DOHH2 (cell line): Measurements from ENCODE around the gene CFAP58.

Experiments used
- H3F3A ChIP-seq: fragments of 200-600 bp; sonication (generic), shearing (Covaris generic); 2 replicates; pipeline ENCODE4 v1.6.0; 2016; ENCODE audit warnings: antibody characterized with exemption, mild to moderate bottlenecking; ENCODE audit not compliant: control insufficient read depth, insufficient read depth
- H3K27ac ChIP-seq: fragments of 200-600 bp; sonication (generic); 2 replicates; pipeline ENCODE4 v1.5.1; 2014; ENCODE audit warnings: low read depth, mild to moderate bottlenecking, low read length, moderate library complexity
- H3K27me3 ChIP-seq: fragments of 200-600 bp; sonication (generic); 2 replicates; pipeline ENCODE4 v1.6.1; 2014; ENCODE audit warnings: mild to moderate bottlenecking, low read length, mixed read lengths; ENCODE audit not compliant: control insufficient read depth
- H3K36me3 ChIP-seq: fragments of 200-600 bp; sonication (generic); 2 replicates; pipeline ENCODE4 v1.6.1; 2014; ENCODE audit warnings: mild to moderate bottlenecking, low read length, moderate library complexity, mixed read lengths; ENCODE audit not compliant: control insufficient read depth
- H3K4me1 ChIP-seq: fragments of 200-600 bp; sonication (generic); 2 replicates; pipeline ENCODE4 v1.6.1; 2014; ENCODE audit warnings: mild to moderate bottlenecking, low read length, mixed read lengths; ENCODE audit not compliant: control insufficient read depth
- H3K4me2 ChIP-seq: fragments of 200-600 bp; sonication (generic); 2 replicates; pipeline ENCODE4 v1.6.0; 2014; ENCODE audit warnings: mild to moderate bottlenecking, low read length, moderate library complexity
- H3K4me3 ChIP-seq: fragments of 200-600 bp; sonication (generic); 2 replicates; pipeline ENCODE4 v1.5.1; 2014; ENCODE audit warnings: mild to moderate bottlenecking, low read length, mixed read lengths
- H3K79me2 ChIP-seq: fragments of 200-600 bp; sonication (generic); 2 replicates; pipeline ENCODE4 v1.6.1; 2014; ENCODE audit warnings: mild to moderate bottlenecking, low read length, mixed read lengths; ENCODE audit not compliant: control insufficient read depth
- H3K9me2 ChIP-seq: fragments of 200-600 bp; sonication (generic); replicated peaks from 2 replicates; pipeline ENCODE4 v1.6.1; 2014; ENCODE audit warnings: mild to moderate bottlenecking, low read length, mixed read lengths; ENCODE audit not compliant: control insufficient read depth
- H3K9me3 ChIP-seq: fragments of 200-600 bp; sonication (generic); 2 replicates; pipeline ENCODE4 v1.6.1; 2014; ENCODE audit warnings: antibody characterized with exemption, low read length, mixed read lengths; ENCODE audit not compliant: control insufficient read depth, insufficient read depth
- H4K20me1 ChIP-seq: fragments of 200-600 bp; sonication (generic); 2 replicates; pipeline ENCODE4 v1.6.0; 2014; ENCODE audit warnings: low read depth, mild to moderate bottlenecking, antibody characterized with exemption, low read length, moderate library complexity; ENCODE audit not compliant: control insufficient read depth, insufficient read depth
- EZH2phosphoT487 ChIP-seq: fragments of 200-600 bp; sonication (generic); IDR thresholded peaks from 2 replicates; pipeline ENCODE4 v1.6.1; 2017; ENCODE audit warnings: borderline replicate concordance, mild to moderate bottlenecking, antibody characterized with exemption, low read length, moderate library complexity, mixed read lengths
- TF ChIP-seq, protein P1 (sequence below): fragments of 200-600 bp; sonication (generic); IDR thresholded peaks from one replicate; pipeline ENCODE4 v1.5.1; 2014; ENCODE audit warnings: antibody characterized with exemption, mild to moderate bottlenecking, low read depth, low read length; ENCODE audit not compliant: poor library complexity, severe bottlenecking

The CFAP58 gene

GRCh38 chr10:104437226-104437625 lies 83.6 kb downstream of the CFAP58 start:
- Histone ChIP-seq H3K79me2 (no peaks in the 10 kb centered on the region), H3K27me3 (no peaks in the 10 kb centered on the region), H3K4me1 (no peaks in the 10 kb centered on the region), H4K20me1 (no peaks in the 10 kb centered on the region), H3K9me3 (no peaks in the 10 kb centered on the region), H3K4me3 (no peak overlapping the region), H3F3A (no peaks in the 10 kb centered on the region), H3K36me3 (no peaks in the 10 kb centered on the region), H3K9me2 (no peaks in the 10 kb centered on the region), H3K4me2 (no peak overlapping the region), H3K27ac (no peak overlapping the region)
- TF ChIP-seq, protein P1, sequence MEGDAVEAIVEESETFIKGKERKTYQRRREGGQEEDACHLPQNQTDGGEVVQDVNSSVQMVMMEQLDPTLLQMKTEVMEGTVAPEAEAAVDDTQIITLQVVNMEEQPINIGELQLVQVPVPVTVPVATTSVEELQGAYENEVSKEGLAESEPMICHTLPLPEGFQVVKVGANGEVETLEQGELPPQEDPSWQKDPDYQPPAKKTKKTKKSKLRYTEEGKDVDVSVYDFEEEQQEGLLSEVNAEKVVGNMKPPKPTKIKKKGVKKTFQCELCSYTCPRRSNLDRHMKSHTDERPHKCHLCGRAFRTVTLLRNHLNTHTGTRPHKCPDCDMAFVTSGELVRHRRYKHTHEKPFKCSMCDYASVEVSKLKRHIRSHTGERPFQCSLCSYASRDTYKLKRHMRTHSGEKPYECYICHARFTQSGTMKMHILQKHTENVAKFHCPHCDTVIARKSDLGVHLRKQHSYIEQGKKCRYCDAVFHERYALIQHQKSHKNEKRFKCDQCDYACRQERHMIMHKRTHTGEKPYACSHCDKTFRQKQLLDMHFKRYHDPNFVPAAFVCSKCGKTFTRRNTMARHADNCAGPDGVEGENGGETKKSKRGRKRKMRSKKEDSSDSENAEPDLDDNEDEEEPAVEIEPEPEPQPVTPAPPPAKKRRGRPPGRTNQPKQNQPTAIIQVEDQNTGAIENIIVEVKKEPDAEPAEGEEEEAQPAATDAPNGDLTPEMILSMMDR = no peak
- TF ChIP-seq EZH2phosphoT487 = no peak

- Histone ChIP-seq H3K27ac (no peak overlapping the region), H3F3A (no peaks in the 10 kb centered on the region), H3K4me3 (no peak overlapping the region), H3K4me2 (no peak overlapping the region), H3K36me3 (no peaks in the 10 kb centered on the region), H3K79me2 (no peaks in the 10 kb centered on the region), H3K9me3 (no peaks in the 10 kb centered on the region), H3K4me1 (no peaks in the 10 kb centered on the region), H3K9me2 (no peaks in the 10 kb centered on the region), H4K20me1 (no peaks in the 10 kb centered on the region), H3K27me3 (no peaks in the 10 kb centered on the region)
- TF ChIP-seq, protein P1 = no peak
- TF ChIP-seq EZH2phosphoT487 = no peak
Observed at GRCh38 chr10:104440221-104440620, 86.6 kb downstream of the CFAP58 start.

GRCh38 chr10:104441329-104442000 lies 87.8 kb downstream of the CFAP58 start:
- TF ChIP-seq, protein P1 = no peak
- TF ChIP-seq EZH2phosphoT487 = no peak
- no peaks in the 10 kb centered on the region for H3F3A ChIP-seq
- H3K27ac ChIP-seq = no peak overlapping the region
- no peaks in the 10 kb centered on the region for H4K20me1 ChIP-seq
- no peaks in the 10 kb centered on the region for H3K4me1 ChIP-seq
- no peaks in the 10 kb centered on the region for H3K9me2 ChIP-seq
- H3K36me3 ChIP-seq = no peaks in the 10 kb centered on the region
- H3K4me3 ChIP-seq = no peak overlapping the region
- H3K27me3 ChIP-seq = no peaks in the 10 kb centered on the region
- H3K9me3 ChIP-seq = no peaks in the 10 kb centered on the region
- no peaks in the 10 kb centered on the region for H3K79me2 ChIP-seq
- no peak overlapping the region for H3K4me2 ChIP-seq

- H3K36me3 ChIP-seq = no peaks in the 10 kb centered on the region
- H3K4me2 ChIP-seq = no peak overlapping the region
- H3K9me3 ChIP-seq = no peaks in the 10 kb centered on the region
- H3K27me3 ChIP-seq = 0 out of 2 replicates have a peak, but pooled peaks cover 2% of the 10 kb centered on the region
- H3K4me1 ChIP-seq = no peaks in the 10 kb centered on the region
- H3K79me2 ChIP-seq = no peaks in the 10 kb centered on the region
- no peaks in the 10 kb centered on the region for H3K9me2 ChIP-seq
- TF ChIP-seq EZH2phosphoT487 = no peak
- TF ChIP-seq, protein P1 = no peak
- no peaks in the 10 kb centered on the region for H3F3A ChIP-seq
- H3K4me3 ChIP-seq = no peak overlapping the region
- no peaks in the 10 kb centered on the region for H4K20me1 ChIP-seq
- H3K27ac ChIP-seq = no peak overlapping the region
Observed at GRCh38 chr10:104445359-104445758, 91.7 kb downstream of the CFAP58 start.
